SJCRH30 (cell line): ENCODE measurements around the gene CYTH4. TPM values are rescaled to one million over a fixed set of nuclear protein-coding genes. Genes with fewer than 3 reads are reported as not detected.
A peak's percentile ranks its signal among the peaks of the same experiment; 100 is the strongest.

Source experiments
- DNase-seq, 2 experiments: peaks; one replicate each; pipeline ENCODE4 v3.0.0-alpha.2; 2015 to 2020
- H3K27ac ChIP-seq: fragments of 250-450 bp; sonication (Bioruptor Pico); 2 replicates; pipeline ENCODE4 v1.5.1; 2020; ENCODE audit warnings: mild to moderate bottlenecking, moderate library complexity
- H3K27me3 ChIP-seq: fragments of 250-450 bp; sonication (Bioruptor Pico); 2 replicates; pipeline ENCODE4 v1.5.1; 2020; ENCODE audit warnings: mild to moderate bottlenecking, moderate library complexity
- H3K36me3 ChIP-seq: fragments of 250-450 bp; sonication (Bioruptor Pico); 2 replicates; pipeline ENCODE4 v1.5.1; 2020; ENCODE audit warnings: mild to moderate bottlenecking, moderate library complexity
- H3K4me1 ChIP-seq: fragments of 250-450 bp; sonication (Bioruptor Pico); 2 replicates; pipeline ENCODE4 v1.5.1; 2020; ENCODE audit warnings: mild to moderate bottlenecking, moderate library complexity
- H3K4me3 ChIP-seq: fragments of 250-450 bp; sonication (Bioruptor Pico); 2 replicates; pipeline ENCODE4 v1.5.1; 2020; ENCODE audit warnings: mild to moderate bottlenecking, moderate library complexity
- H3K9me3 ChIP-seq: fragments of 250-450 bp; sonication (Bioruptor Pico); replicated peaks from 2 replicates; pipeline ENCODE4 v1.5.1; 2020; ENCODE audit warnings: mild to moderate bottlenecking, moderate library complexity
- total RNA-seq: library from RNA; depleted of rRNA; stranded (reverse); fragments of >200 nt; shearing (Covaris generic); gene quantifications from 2 replicates; pipeline ENCODE4 v1.2.3, GENCODE V29; 2014

The CYTH4 gene
- total RNA-seq, 1 experiment from 2014 or later, result not detected

GRCh38 chr22:37313376-37314314 lies 31.3 kb downstream of the CYTH4 start:
- Histone ChIP-seq H3K27ac (no peak overlapping the region), H3K4me1 (no peaks in the 10 kb centered on the region), H3K9me3 (no peaks in the 10 kb centered on the region), H3K4me3 (no peak overlapping the region), H3K36me3 (no peaks in the 10 kb centered on the region), H3K27me3 (peaks cover 20% of the 10 kb centered on the region; the same call in 1 of the 2 replicates)
- no peak for DNase-seq

GRCh38 chr22:37314315-37315074 lies 32.2 kb downstream of the CYTH4 start:
- H3K9me3 ChIP-seq, result no peaks in the 10 kb centered on the region
- H3K36me3 ChIP-seq, result no peaks in the 10 kb centered on the region
- no peaks in the 10 kb centered on the region for H3K4me1 ChIP-seq
- no peak overlapping the region for H3K4me3 ChIP-seq
- peaks cover 20% of the 10 kb centered on the region; the same call in 1 of the 2 replicates for H3K27me3 ChIP-seq
- DNase-seq, result no peak
- no peak overlapping the region for H3K27ac ChIP-seq

GRCh38 chr22:37316405-37316804 lies 34.1 kb downstream of the CYTH4 start:
- Histone ChIP-seq H3K4me1 (no peaks in the 10 kb centered on the region), H3K27me3 (peaks cover 24% of the 10 kb centered on the region; the same call in 1 of the 2 replicates), H3K9me3 (no peaks in the 10 kb centered on the region), H3K4me3 (no peak overlapping the region), H3K36me3 (no peaks in the 10 kb centered on the region), H3K27ac (no peak overlapping the region)
- DNase-seq, result no peak

GRCh38 chr22:37316875-37317371 lies 34.6 kb downstream of the CYTH4 start:
- no peaks in the 10 kb centered on the region for H3K36me3 ChIP-seq
- peaks cover 24% of the 10 kb centered on the region; the same call in 1 of the 2 replicates for H3K27me3 ChIP-seq
- peak; percentile 64 to 85 for DNase-seq
- no peak overlapping the region for H3K27ac ChIP-seq
- H3K4me1 ChIP-seq, result no peaks in the 10 kb centered on the region
- no peak overlapping the region for H3K4me3 ChIP-seq
- H3K9me3 ChIP-seq, result no peaks in the 10 kb centered on the region

GRCh38 chr22:37317698-37318210 lies 35.4 kb downstream of the CYTH4 start:
- DNase-seq, result no peak
- H3K4me3 ChIP-seq, result no peak overlapping the region
- H3K36me3 ChIP-seq, result no peaks in the 10 kb centered on the region
- H3K4me1 ChIP-seq, result no peaks in the 10 kb centered on the region
- H3K27me3 ChIP-seq, result peaks cover 30% of the 10 kb centered on the region
- no peaks in the 10 kb centered on the region for H3K9me3 ChIP-seq
- no peak overlapping the region for H3K27ac ChIP-seq

- Histone ChIP-seq H3K27me3 (peaks cover 36% of the 10 kb centered on the region), H3K36me3 (no peaks in the 10 kb centered on the region), H3K4me3 (no peak overlapping the region), H3K9me3 (no peaks in the 10 kb centered on the region), H3K4me1 (no peaks in the 10 kb centered on the region), H3K27ac (no peak overlapping the region)
- no peak for DNase-seq
These were observed 36.2 kb downstream of the CYTH4 start for GRCh38 chr22:37318364-37319109.

GRCh38 chr22:37319469-37319868 lies 37.2 kb downstream of the CYTH4 start:
- H3K27ac ChIP-seq, result no peak overlapping the region
- DNase-seq, result no peak
- peaks cover 36% of the 10 kb centered on the region for H3K27me3 ChIP-seq
- H3K36me3 ChIP-seq, result no peaks in the 10 kb centered on the region
- no peak overlapping the region for H3K4me3 ChIP-seq
- H3K4me1 ChIP-seq, result no peaks in the 10 kb centered on the region
- no peaks in the 10 kb centered on the region for H3K9me3 ChIP-seq

GRCh38 chr22:37320726-37321677 lies 38.7 kb downstream of the CYTH4 start:
- H3K4me1 ChIP-seq, result no peaks in the 10 kb centered on the region
- H3K27me3 ChIP-seq, result peaks cover 36% of the 10 kb centered on the region
- DNase-seq, result no peak
- no peaks in the 10 kb centered on the region for H3K9me3 ChIP-seq
- no peak overlapping the region for H3K4me3 ChIP-seq
- no peak overlapping the region for H3K27ac ChIP-seq
- H3K36me3 ChIP-seq, result no peaks in the 10 kb centered on the region

- H3K27me3 ChIP-seq, result peaks cover 19% of the 10 kb centered on the region
- no peak for DNase-seq
These were observed 42.2 kb downstream of the CYTH4 start for GRCh38 chr22:37324340-37325038.

GRCh38 chr22:37325039-37325395 lies 42.7 kb downstream of the CYTH4 start:
- Histone ChIP-seq H3K36me3 (no peaks in the 10 kb centered on the region), H3K27ac (no peak overlapping the region), H3K4me3 (no peak overlapping the region), H3K27me3 (peaks cover 24% of the 10 kb centered on the region), H3K4me1 (no peaks in the 10 kb centered on the region), H3K9me3 (no peaks in the 10 kb centered on the region)
- DNase-seq, result no peak

More at GRCh38 chr22:37324340-37325038, 42.2 kb downstream of the CYTH4 start:
- H3K4me3 ChIP-seq, result no peak overlapping the region
- no peaks in the 10 kb centered on the region for H3K9me3 ChIP-seq
- H3K4me1 ChIP-seq, result no peaks in the 10 kb centered on the region
- H3K36me3 ChIP-seq, result no peaks in the 10 kb centered on the region
- no peak overlapping the region for H3K27ac ChIP-seq

- H3K36me3 ChIP-seq, result no peaks in the 10 kb centered on the region
- no peak overlapping the region for H3K4me3 ChIP-seq
- peaks cover 23% of the 10 kb centered on the region for H3K27me3 ChIP-seq
- no peak overlapping the region for H3K27ac ChIP-seq
- no peaks in the 10 kb centered on the region for H3K9me3 ChIP-seq
- no peaks in the 10 kb centered on the region for H3K4me1 ChIP-seq
- no peak for DNase-seq
These were observed 44.4 kb downstream of the CYTH4 start for GRCh38 chr22:37326726-37327125.

GRCh38 chr22:37328017-37328416 lies 45.7 kb downstream of the CYTH4 start:
- DNase-seq, result no peak
- Histone ChIP-seq H3K9me3 (no peaks in the 10 kb centered on the region), H3K27me3 (peaks cover 19% of the 10 kb centered on the region; the same call in 1 of the 2 replicates), H3K36me3 (no peaks in the 10 kb centered on the region), H3K4me3 (no peak overlapping the region), H3K4me1 (no peaks in the 10 kb centered on the region), H3K27ac (no peak overlapping the region)
